GM23248 (cell line): ENCODE results near the gene NSG2. TPM values are rescaled to one million over a fixed set of nuclear protein-coding genes. Genes with fewer than 3 reads are reported as not detected.

Source experiments
- DNase-seq: peaks from one replicate; pipeline ENCODE4 v3.0.0-alpha.2; 2015
- H2AFZ ChIP-seq: fragments of 200-600 bp; sonication (generic); 2 replicates; pipeline ENCODE4 v1.6.1; 2016; ENCODE audit warnings: antibody characterized with exemption
- H3F3A ChIP-seq: fragments of 200-600 bp; sonication (generic); 2 replicates; pipeline ENCODE4 v1.6.1; 2016; ENCODE audit warnings: mild to moderate bottlenecking, antibody characterized with exemption, mixed run types; ENCODE audit not compliant: insufficient read depth
- H3K27ac ChIP-seq: fragments of 200-600 bp; sonication (generic); 2 replicates; pipeline ENCODE4 v1.5.1; 2016; ENCODE audit warnings: mild to moderate bottlenecking
- H3K27me3 ChIP-seq: fragments of 200-600 bp; sonication (generic); replicated peaks from 2 replicates; pipeline ENCODE4 v1.6.1; 2016; ENCODE audit warnings: mild to moderate bottlenecking; ENCODE audit not compliant: insufficient read depth
- H3K36me3 ChIP-seq: fragments of 200-600 bp; sonication (generic); 2 replicates; pipeline ENCODE4 v1.6.1; 2016; ENCODE audit warnings: low read depth, mild to moderate bottlenecking
- H3K4me1 ChIP-seq: fragments of 200-600 bp; sonication (generic); 2 replicates; pipeline ENCODE4 v1.6.1; 2016; ENCODE audit warnings: mild to moderate bottlenecking; ENCODE audit not compliant: insufficient read depth
- H3K4me2 ChIP-seq: fragments of 200-600 bp; sonication (generic); one replicate; pipeline ENCODE4 v1.6.1; 2016; ENCODE audit warnings: mild to moderate bottlenecking; ENCODE audit not compliant: unreplicated experiment
- H3K4me3 ChIP-seq: fragments of 200-600 bp; sonication (generic); 2 replicates; pipeline ENCODE4 v1.5.1; 2016; ENCODE audit warnings: mild to moderate bottlenecking
- H3K79me2 ChIP-seq: fragments of 200-600 bp; sonication (generic); 2 replicates; pipeline ENCODE4 v1.6.1; 2016; ENCODE audit warnings: mild to moderate bottlenecking; ENCODE audit not compliant: insufficient read depth
- H3K9ac ChIP-seq: fragments of 200-600 bp; sonication (generic); 2 replicates; pipeline ENCODE4 v1.6.1; 2016; ENCODE audit warnings: mild to moderate bottlenecking
- H3K9me2 ChIP-seq: fragments of 200-600 bp; sonication (generic); 2 replicates; pipeline ENCODE4 v1.6.1; 2016; ENCODE audit warnings: mixed run types, mild to moderate bottlenecking, moderate library complexity; ENCODE audit not compliant: insufficient read depth
- H3K9me3 ChIP-seq: fragments of 200-600 bp; sonication (generic); one replicate; pipeline ENCODE4 v1.6.1; 2017; ENCODE audit warnings: low read depth
- H4K20me1 ChIP-seq: fragments of 200-600 bp; sonication (generic); 2 replicates; pipeline ENCODE4 v1.6.0; 2016; ENCODE audit not compliant: insufficient read depth
- EZH2 ChIP-seq: fragments of 200-600 bp; sonication (generic); IDR thresholded peaks from 2 replicates; pipeline ENCODE4 v1.6.1; 2018; ENCODE audit warnings: antibody characterized with exemption, mild to moderate bottlenecking; ENCODE audit not compliant: insufficient read depth, poor library complexity, severe bottlenecking
- EZH2phosphoT487 ChIP-seq: fragments of 200-600 bp; sonication (generic); IDR thresholded peaks from 2 replicates; pipeline ENCODE4 v1.6.1; 2018; ENCODE audit warnings: antibody characterized with exemption, moderate library complexity, mild to moderate bottlenecking, low read depth; ENCODE audit not compliant: insufficient read depth
- WGBS, 2 experiments: methylation state at CpG; one replicate each; pipeline ENCODE4 v1.1.6; 2015 to 2017; ENCODE audit warnings: low lambda C conversion rate in 2 of 2, low coverage in 1 of 2; ENCODE audit errors: missing lambda C conversion rate in 2 of 2; 5-methylcytosine and 5-hydroxymethylcytosine counted together
- in situ Hi-C: fragments of 300-500 bp; cut with MboI; formaldehyde crosslinking; loops from 2 replicates; pipeline ENCODE4 v1.15.0; 2020
- polyA plus RNA-seq: library from polyadenylated mRNA; unstranded; fragments of >200 nt; fragmentation: Nextera tagmentation; extraction: Ambion mirVana; gene quantifications from 2 replicates; pipeline ENCODE4 v1.2.1, GENCODE V29; 2016
- total RNA-seq: library from RNA; depleted of rRNA; stranded (reverse); fragments of >200 nt; shearing (Covaris generic); gene quantifications from 2 replicates; pipeline ENCODE4 v1.2.3, GENCODE V29; 2014

NSG2 gene
- total and polyA plus RNA-seq, 2 experiments from 2014 or later, result not detected

- no peaks in the 10 kb centered on the region for H3K27me3 ChIP-seq
- WGBS, 2 experiments, result 14 to 21% methylated on average over 13 of the region's 13 CpGs
- no peaks in the 10 kb centered on the region for H4K20me1 ChIP-seq
- H3K36me3 ChIP-seq, result no peaks in the 10 kb centered on the region
- in situ Hi-C loops, result no loop called here
- no peak overlapping the region for H3K9ac ChIP-seq
- no peak overlapping the region for H3K4me3 ChIP-seq
- no peak overlapping the region for H3K4me2 ChIP-seq
- H3K4me1 ChIP-seq, result no peaks in the 10 kb centered on the region
- TF ChIP-seq EZH2 (no peak), EZH2phosphoT487 (no peak)
- no peaks in the 10 kb centered on the region for H3K79me2 ChIP-seq
- no peaks in the 10 kb centered on the region for H3F3A ChIP-seq
- H3K27ac ChIP-seq, result no peak overlapping the region
- H2AFZ ChIP-seq, result no peak overlapping the region
- H3K9me3 ChIP-seq, result no peaks in the 10 kb centered on the region
- no peaks in the 10 kb centered on the region for H3K9me2 ChIP-seq
- DNase-seq, result no peak
Observed at GRCh38 chr5:174111287-174111973, 65.9 kb downstream of the NSG2 start.

- DNase-seq, result no peak
- Histone ChIP-seq H3K4me2 (no peak overlapping the region), H3K27me3 (no peaks in the 10 kb centered on the region), H3K36me3 (no peaks in the 10 kb centered on the region), H3K9me3 (no peaks in the 10 kb centered on the region), H3K4me3 (no peak overlapping the region), H3K9ac (no peak overlapping the region), H2AFZ (no peak overlapping the region), H4K20me1 (no peaks in the 10 kb centered on the region), H3K9me2 (no peaks in the 10 kb centered on the region), H3F3A (no peaks in the 10 kb centered on the region), H3K27ac (no peak overlapping the region), H3K4me1 (no peaks in the 10 kb centered on the region), H3K79me2 (no peaks in the 10 kb centered on the region)
- TF ChIP-seq EZH2phosphoT487 (no peak), EZH2 (no peak)
- 23 to 31% methylated on average over 7 of the region's 7 CpGs for WGBS, 2 experiments
- in situ Hi-C loops, result no loop called here
Observed at GRCh38 chr5:174115226-174115625, 69.7 kb downstream of the NSG2 start.

DNA sequence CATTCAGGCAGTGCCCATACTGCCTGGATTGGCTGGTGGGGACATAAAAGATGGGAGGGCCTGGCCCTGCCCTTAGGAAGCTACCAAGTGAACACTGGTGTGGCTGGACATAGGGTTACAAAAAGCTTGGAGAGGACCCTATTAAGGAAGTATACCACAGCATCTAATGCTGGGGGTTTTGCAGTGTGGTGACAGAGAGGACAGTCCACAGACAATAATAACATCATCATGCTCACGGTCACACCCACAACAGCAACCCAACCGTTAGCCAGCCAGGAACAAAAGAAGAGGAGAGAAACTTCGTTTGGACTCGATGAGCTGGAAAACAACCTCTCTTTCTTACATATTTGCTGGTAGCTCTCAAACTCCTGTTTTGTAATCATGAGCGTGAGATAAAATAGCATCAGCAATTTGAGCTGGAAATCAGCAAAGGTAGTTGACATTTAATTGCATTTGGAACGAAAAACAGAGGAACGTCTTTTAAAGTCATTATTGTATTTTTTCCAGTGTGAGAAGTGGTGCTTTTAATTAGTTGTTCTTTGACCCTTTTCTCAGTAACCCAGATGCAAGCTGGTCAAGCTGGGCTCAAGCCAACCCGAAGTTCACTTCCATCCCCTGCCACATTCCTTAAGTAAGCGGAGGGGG lies 73.4 kb downstream of the NSG2 start:
- Histone ChIP-seq H3K9ac (no peak overlapping the region), H3K27ac (no peak overlapping the region), H3K79me2 (no peaks in the 10 kb centered on the region), H2AFZ (no peak overlapping the region), H3K9me3 (no peaks in the 10 kb centered on the region), H3F3A (no peaks in the 10 kb centered on the region), H3K9me2 (no peaks in the 10 kb centered on the region), H4K20me1 (no peaks in the 10 kb centered on the region), H3K4me1 (no peaks in the 10 kb centered on the region), H3K4me2 (no peak overlapping the region), H3K27me3 (no peaks in the 10 kb centered on the region), H3K36me3 (no peaks in the 10 kb centered on the region), H3K4me3 (no peak overlapping the region)
- no peak for TF ChIP-seq EZH2
- no peak for TF ChIP-seq EZH2phosphoT487
- no peak for DNase-seq
- in situ Hi-C loops, result no loop called here
- WGBS, 2 experiments, result 17 to 19% methylated on average over 9 of the region's 9 CpGs

- WGBS, 2 experiments, result 8 to 9% methylated on average over 8 of the region's 8 CpGs
- no peaks in the 10 kb centered on the region for H3K36me3 ChIP-seq
- no peaks in the 10 kb centered on the region for H3K27me3 ChIP-seq
- H3K4me1 ChIP-seq, result no peaks in the 10 kb centered on the region
- H4K20me1 ChIP-seq, result no peaks in the 10 kb centered on the region
- H3K4me3 ChIP-seq, result no peak overlapping the region
- H3K9me3 ChIP-seq, result no peaks in the 10 kb centered on the region
- H3K9ac ChIP-seq, result no peak overlapping the region
- in situ Hi-C loops, result no loop called here
- H3K27ac ChIP-seq, result no peak overlapping the region
- no peaks in the 10 kb centered on the region for H3K9me2 ChIP-seq
- no peak for DNase-seq
- TF ChIP-seq EZH2, result no peak
- no peak for TF ChIP-seq EZH2phosphoT487
- H3K4me2 ChIP-seq, result no peak overlapping the region
- no peak overlapping the region for H2AFZ ChIP-seq
- no peaks in the 10 kb centered on the region for H3K79me2 ChIP-seq
- H3F3A ChIP-seq, result no peaks in the 10 kb centered on the region
Observed at GRCh38 chr5:174119468-174119881, 74.0 kb downstream of the NSG2 start.
